HCT116 (cell line): ENCODE results near the gene TRIB2. TPM values are rescaled to one million over a fixed set of nuclear protein-coding genes. Genes with fewer than 3 reads are reported as not detected.

Experiments
- ATAC-seq: fragments of 200-7000 bp; cut with Tn5 transposase; 2 replicates; pipeline ENCODE4 v1.9.1; 2020; ENCODE audit warnings: mild to moderate bottlenecking, moderate library complexity
- BruUV-seq: library from RNA; stranded (reverse); fragments of 400-500 nt; replicated peaks from 2 replicates; lab custom pipeline; 2021; lab: Mats Ljungman, UMichigan
- CTCF ChIA-PET: fragments of 300-600 bp; sonication (Branson Sonifier 250); formaldehyde crosslinking; loops from one replicate; lab custom pipeline; 2021; ENCODE audit warnings: antibody characterized with exemption; lab: Charles Lee
- POLR2A ChIA-PET: fragments of 300-600, 350-600 bp; sonication (Branson Sonifier 250); formaldehyde crosslinking; loops from one replicate; lab custom pipeline; 2021; ENCODE audit warnings: antibody characterized with exemption; lab: Charles Lee
- RAD21 ChIA-PET, 2 experiments: fragments of 300-600 bp; sonication (Branson Sonifier 250); formaldehyde crosslinking; loops; one replicate each; lab custom pipeline; 2023; ENCODE audit warnings: low total read pairs in 2 of 2; ENCODE audit not compliant: uncharacterized antibody in 2 of 2, unreplicated experiment in 2 of 2, low non-redundant PET in 1 of 2; lab: Charles Lee
- DNase-seq: peaks from one replicate; pipeline ENCODE4 v3.0.0-alpha.2; 2010; ENCODE audit warnings: low read depth, low spot score
- H2AFZ ChIP-seq: fragments of 200-600 bp; shearing (Covaris generic), sonication (generic); 2 replicates; pipeline ENCODE4 v1.6.1; 2017; ENCODE audit warnings: low read depth, mixed run types, mixed read lengths, antibody characterized with exemption, low read length; ENCODE audit not compliant: poor library complexity, severe bottlenecking
- H3K27ac ChIP-seq: 2 replicates; pipeline ENCODE4 v1.5.1; 2012; ENCODE audit warnings: low read depth, low read length
- H3K27me3 ChIP-seq: fragments of 200-600 bp; sonication (generic); 2 replicates; pipeline ENCODE4 v1.6.1; 2016; ENCODE audit warnings: mixed run types, low read length, mixed read lengths; ENCODE audit not compliant: insufficient read depth
- H3K36me3 ChIP-seq, 2 experiments: fragments of 200-500 bp in 1 of 2; fragments of 200-600 bp in 1 of 2; sonication (Bioruptor generic) in 1 of 2; sonication (generic) in 1 of 2; 2 replicates each; pipeline versions ENCODE4 v1.5.1 to v1.6.1; 2014 to 2016; ENCODE audit warnings: low read length in 2 of 2, inconsistent platforms in 1 of 2, mixed read lengths in 1 of 2, mixed run types in 1 of 2; ENCODE audit not compliant: insufficient read depth in 2 of 2, control insufficient read depth in 1 of 2
- H3K4me1 ChIP-seq, 2 experiments: fragments of 200-600 bp in 1 of 2; sonication (generic) in 1 of 2; 2 replicates each; pipeline versions ENCODE4 v1.5.1 to v1.6.1; 2012 to 2017; ENCODE audit warnings: low read length in 2 of 2, inconsistent platforms in 1 of 2, mild to moderate bottlenecking in 1 of 2, mixed read lengths in 1 of 2, mixed run types in 1 of 2, moderate library complexity in 1 of 2; ENCODE audit not compliant: insufficient read depth in 2 of 2, control insufficient read depth in 1 of 2
- H3K4me2 ChIP-seq: fragments of 200-600 bp; sonication (generic); 2 replicates; pipeline ENCODE4 v1.6.1; 2017; ENCODE audit warnings: mixed run types, low read length, mixed read lengths
- H3K4me3 ChIP-seq, 2 experiments: fragments of 200-600 bp in 1 of 2; sonication (generic) in 1 of 2; replicated peaks in 1 of 2; 2 replicates each; pipeline ENCODE4 v1.5.1; 2011 to 2016; ENCODE audit warnings: low read length in 2 of 2, control low read depth in 1 of 2, low read depth in 1 of 2, mild to moderate bottlenecking in 1 of 2, mixed read lengths in 1 of 2, mixed run types in 1 of 2
- H3K79me2 ChIP-seq: fragments of 200-600 bp; sonication (generic); 2 replicates; pipeline ENCODE4 v1.6.1; 2017; ENCODE audit warnings: mild to moderate bottlenecking, mixed run types, low read length, moderate library complexity, mixed read lengths; ENCODE audit not compliant: insufficient read depth
- H3K9ac ChIP-seq: fragments of 200-600 bp; sonication (generic); 2 replicates; pipeline ENCODE4 v1.6.1; 2016; ENCODE audit warnings: low read length, mixed read lengths
- H3K9me2 ChIP-seq: fragments of 200-600 bp; sonication (generic), shearing (Covaris generic); 2 replicates; pipeline ENCODE4 v1.6.1; 2017; ENCODE audit warnings: mixed run types, mild to moderate bottlenecking, moderate library complexity; ENCODE audit not compliant: insufficient read depth
- H3K9me3 ChIP-seq, 2 experiments: fragments of 200-500 bp in 1 of 2; fragments of 200-600 bp in 1 of 2; sonication (Bioruptor generic) in 1 of 2; sonication (generic) in 1 of 2; 2 replicates each; pipeline ENCODE4 v1.6.1; 2014 to 2017; ENCODE audit warnings: low read length in 2 of 2, mixed read lengths in 2 of 2, inconsistent platforms in 1 of 2, low read depth in 1 of 2, mild to moderate bottlenecking in 1 of 2, mixed run types in 1 of 2, moderate library complexity in 1 of 2; ENCODE audit not compliant: control insufficient read depth in 1 of 2, insufficient read depth in 1 of 2
- H4K20me1 ChIP-seq: fragments of 200-600 bp; sonication (generic), shearing (Covaris generic); 2 replicates; pipeline ENCODE4 v1.6.1; 2017; ENCODE audit warnings: mixed run types, mild to moderate bottlenecking, moderate library complexity; ENCODE audit not compliant: insufficient read depth
- ATF3 ChIP-seq: IDR thresholded peaks from 2 replicates; pipeline ENCODE4 v1.6.1; 2012
- CTCF ChIP-seq, 3 experiments: fragments of 200-600 bp in 1 of 3; sonication (generic) in 1 of 3; IDR thresholded peaks in 2 of 3; conservative IDR thresholded peaks in 1 of 3; 2 replicates each; pipeline ENCODE4 v1.5.1; 2012 to 2017; ENCODE audit warnings: low read depth in 2 of 3, low read length in 2 of 3, antibody characterized with exemption in 1 of 3, borderline replicate concordance in 1 of 3, control low read depth in 1 of 3, mild to moderate bottlenecking in 1 of 3, mixed read lengths in 1 of 3, mixed run types in 1 of 3, moderate library complexity in 1 of 3; ENCODE audit not compliant: insufficient read depth in 1 of 3
- EGR1 ChIP-seq: IDR thresholded peaks from 2 replicates; pipeline ENCODE4 v1.6.1; 2012; ENCODE audit warnings: low read depth
- FOSL1 ChIP-seq: IDR thresholded peaks from 2 replicates; pipeline ENCODE4 v1.6.1; 2012; ENCODE audit warnings: low read depth
- RAD21 ChIP-seq: IDR thresholded peaks from 2 replicates; pipeline ENCODE4 v1.6.1; 2012; ENCODE audit warnings: low read depth, mild to moderate bottlenecking
- TCF7L2 ChIP-seq: IDR thresholded peaks from 2 replicates; pipeline ENCODE4 v1.7.0; 2011; ENCODE audit warnings: borderline replicate concordance, inconsistent platforms; ENCODE audit not compliant: insufficient read depth, insufficient read length; ENCODE audit errors: extremely low read depth
- intact Hi-C: fragments of 100-400 bp; cut with micrococcal nuclease; formaldehyde crosslinking; loops from 2 replicates; pipeline ENCODE4 v1.10.0; 2022
- total RNA-seq: library from RNA; stranded (reverse); gene quantifications from one replicate; pipeline ENCODE4 v1.2.1, GENCODE V29; 2021; ENCODE audit not compliant: unreplicated experiment
- TF ChIP-seq, protein P1 (sequence below): IDR thresholded peaks from 2 replicates; pipeline ENCODE4 v1.6.1; 2011; ENCODE audit warnings: mild to moderate bottlenecking, low read length, moderate library complexity; ENCODE audit not compliant: insufficient replicate concordance; ENCODE audit errors: extremely low read depth

The TRIB2 gene
- total RNA-seq, 1 experiment from 2014 or later: 12.4 TPM

DNA sequence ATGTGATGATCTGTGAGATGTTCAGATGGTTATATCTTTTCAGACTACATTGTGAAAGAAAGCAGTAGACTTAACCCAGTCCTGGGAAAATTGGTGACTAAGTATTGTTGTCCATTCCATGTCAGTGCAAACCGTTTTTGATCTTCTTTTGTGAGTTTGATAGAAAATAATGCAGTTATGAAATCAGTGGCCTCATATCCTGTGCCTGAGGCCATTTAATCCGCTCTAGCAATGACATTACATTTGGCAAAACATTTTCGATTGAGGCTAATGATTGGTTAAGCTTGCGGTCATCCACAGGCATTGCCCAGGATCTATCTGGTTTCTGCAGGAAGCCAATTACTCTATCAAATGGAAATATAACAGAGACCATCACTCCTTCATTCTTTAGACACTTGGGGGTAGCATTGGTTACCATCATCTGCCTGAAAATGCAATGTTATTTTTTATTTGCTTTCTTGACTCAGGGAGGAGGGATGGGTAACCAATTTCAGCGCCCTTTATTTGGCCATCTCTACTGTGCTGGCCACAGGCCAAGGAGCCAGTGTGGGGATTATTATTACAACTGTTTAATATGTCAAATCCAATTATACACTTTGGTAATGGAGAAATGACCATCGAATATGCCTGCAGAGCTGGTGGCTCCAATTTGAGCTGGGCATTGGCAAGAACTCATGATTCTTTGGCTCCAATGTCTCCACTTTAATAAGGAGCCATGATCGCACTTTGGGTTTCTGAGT is 33.6 kb downstream of the TRIB2 start:
- no peak for TF ChIP-seq RAD21
- no peak for TF ChIP-seq ATF3
- TF ChIP-seq TCF7L2: no peak
- TF ChIP-seq, protein P1, sequence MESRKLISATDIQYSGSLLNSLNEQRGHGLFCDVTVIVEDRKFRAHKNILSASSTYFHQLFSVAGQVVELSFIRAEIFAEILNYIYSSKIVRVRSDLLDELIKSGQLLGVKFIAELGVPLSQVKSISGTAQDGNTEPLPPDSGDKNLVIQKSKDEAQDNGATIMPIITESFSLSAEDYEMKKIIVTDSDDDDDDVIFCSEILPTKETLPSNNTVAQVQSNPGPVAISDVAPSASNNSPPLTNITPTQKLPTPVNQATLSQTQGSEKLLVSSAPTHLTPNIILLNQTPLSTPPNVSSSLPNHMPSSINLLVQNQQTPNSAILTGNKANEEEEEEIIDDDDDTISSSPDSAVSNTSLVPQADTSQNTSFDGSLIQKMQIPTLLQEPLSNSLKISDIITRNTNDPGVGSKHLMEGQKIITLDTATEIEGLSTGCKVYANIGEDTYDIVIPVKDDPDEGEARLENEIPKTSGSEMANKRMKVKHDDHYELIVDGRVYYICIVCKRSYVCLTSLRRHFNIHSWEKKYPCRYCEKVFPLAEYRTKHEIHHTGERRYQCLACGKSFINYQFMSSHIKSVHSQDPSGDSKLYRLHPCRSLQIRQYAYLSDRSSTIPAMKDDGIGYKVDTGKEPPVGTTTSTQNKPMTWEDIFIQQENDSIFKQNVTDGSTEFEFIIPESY: no peak
- TF ChIP-seq EGR1: no peak
- no peak for TF ChIP-seq FOSL1
- no peak for TF ChIP-seq CTCF (IDR thresholded peaks at IDR 0.05 in 2 of 3, conservative IDR thresholded peaks at IDR 0.05 in 1 of 3; ENCODE audit: borderline replicate concordance in 1 of 3, insufficient read depth in 1 of 3, low read depth in 2 of 3, low read length in 2 of 3)
- POLR2A ChIA-PET: no interaction called here
- no peak for ATAC-seq
- Histone ChIP-seq H4K20me1 (no peaks in the 10 kb centered on the region), H3K4me3 (no peak overlapping the region), H3K4me2 (no peak overlapping the region), H3K9me2 (no peaks in the 10 kb centered on the region), H3K79me2 (no peaks in the 10 kb centered on the region), H3K27ac (no peak overlapping the region), H3K27me3 (no peaks in the 10 kb centered on the region), H3K4me1 (no peaks in the 10 kb centered on the region), H3K9ac (no peak overlapping the region), H2AFZ (no peak overlapping the region), H3K9me3 (no peaks in the 10 kb centered on the region), H3K36me3 (no peaks in the 10 kb centered on the region)
- DNase-seq: no peak
- intact Hi-C loops: no loop called here
- CTCF ChIA-PET: no interaction called here
- BruUV-seq: no TSS peak
- RAD21 ChIA-PET: no interaction called here
